Endothelial cell (in vitro differentiated cells): ENCODE measurements around the gene SP9. TPM values are rescaled to one million over a fixed set of nuclear protein-coding genes. Genes with fewer than 3 reads are reported as not detected.

Experiments
- DNase-seq: peaks from one replicate; pipeline ENCODE4 v3.0.0; 2021; ENCODE audit warnings: low spot score
- H3K27ac Mint-ChIP-seq: one replicate; pipeline ENCODE4 v1.8.0; 2021; ENCODE audit warnings: mixed read lengths, inconsistent platforms; ENCODE audit not compliant: unreplicated experiment
- H3K27me3 Mint-ChIP-seq: one replicate; pipeline ENCODE4 v1.8.0; 2021; ENCODE audit warnings: mild to moderate bottlenecking, moderate library complexity, mixed read lengths, inconsistent platforms; ENCODE audit not compliant: unreplicated experiment
- H3K36me3 Mint-ChIP-seq: one replicate; pipeline ENCODE4 v1.8.0; 2021; ENCODE audit warnings: mild to moderate bottlenecking, low read depth, mixed read lengths, inconsistent platforms; ENCODE audit not compliant: unreplicated experiment
- H3K4me1 Mint-ChIP-seq: one replicate; pipeline ENCODE4 v1.8.0; 2021; ENCODE audit warnings: mild to moderate bottlenecking, mixed read lengths, inconsistent platforms; ENCODE audit not compliant: unreplicated experiment
- H3K4me3 Mint-ChIP-seq: one replicate; pipeline ENCODE4 v1.8.0; 2021; ENCODE audit warnings: mild to moderate bottlenecking, mixed read lengths, inconsistent platforms; ENCODE audit not compliant: unreplicated experiment
- H3K9me3 Mint-ChIP-seq: one replicate; pipeline ENCODE4 v1.8.0; 2021; ENCODE audit warnings: mixed read lengths, inconsistent platforms; ENCODE audit not compliant: unreplicated experiment
- total RNA-seq: library from RNA; stranded (reverse); fragmentation: NEBNext Ultra II Directional; extraction: Animal tissue kit (Norgen Biotek cat#: 25700); gene quantifications from one replicate; pipeline ENCODE4 v1.2.1, GENCODE V29; 2021; ENCODE audit not compliant: unreplicated experiment
- TF ChIP-seq, protein P1 (sequence below): fragments of 200-600 bp; sonication (generic); IDR thresholded peaks from one replicate; pipeline ENCODE4 v1.5.0; 2021; ENCODE audit warnings: antibody characterized with exemption; ENCODE audit not compliant: unreplicated experiment

SP9 gene
- total RNA-seq, 1 donor from 2014 or later = 0.31 TPM

DNA sequence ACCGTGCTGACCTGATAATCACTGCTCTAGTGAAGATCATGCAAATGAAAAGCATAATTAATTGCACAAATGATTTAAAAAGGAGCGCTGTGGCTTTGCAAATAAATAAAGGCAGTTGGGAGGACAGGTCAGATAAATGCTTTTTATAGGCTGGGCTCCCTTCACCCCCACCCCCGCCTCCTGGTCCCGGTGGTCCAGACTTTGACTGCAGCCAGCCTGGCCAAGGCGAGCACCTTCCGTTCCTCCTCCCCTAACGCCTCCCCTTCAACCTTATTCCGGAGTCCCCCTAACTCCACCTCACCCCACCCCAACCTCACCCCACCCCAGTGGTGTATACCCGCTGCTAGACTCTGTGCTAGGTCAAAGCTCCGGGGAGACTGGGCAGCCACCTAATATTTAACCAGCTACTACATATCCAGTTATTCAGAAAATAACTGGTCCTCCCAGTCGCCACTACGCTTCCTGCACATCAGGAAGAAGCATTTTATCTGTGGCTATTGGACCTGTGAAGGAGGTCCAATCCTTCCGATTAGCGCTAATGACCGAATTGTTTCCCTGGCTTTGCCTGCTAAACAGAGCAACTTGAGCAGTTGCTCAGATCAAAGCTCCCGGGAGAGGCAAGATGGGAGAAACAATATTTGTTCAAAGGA, 3.7 kb upstream of the SP9 start:
- H3K4me3 Mint-ChIP-seq = no peak overlapping the region
- H3K27me3 Mint-ChIP-seq = peaks cover 30% of the 10 kb centered on the region
- no peaks in the 10 kb centered on the region for H3K9me3 Mint-ChIP-seq
- DNase-seq = peak; percentile 12
- H3K27ac Mint-ChIP-seq = no peak overlapping the region
- peaks cover 6% of the 10 kb centered on the region for H3K36me3 Mint-ChIP-seq
- TF ChIP-seq, protein P1, sequence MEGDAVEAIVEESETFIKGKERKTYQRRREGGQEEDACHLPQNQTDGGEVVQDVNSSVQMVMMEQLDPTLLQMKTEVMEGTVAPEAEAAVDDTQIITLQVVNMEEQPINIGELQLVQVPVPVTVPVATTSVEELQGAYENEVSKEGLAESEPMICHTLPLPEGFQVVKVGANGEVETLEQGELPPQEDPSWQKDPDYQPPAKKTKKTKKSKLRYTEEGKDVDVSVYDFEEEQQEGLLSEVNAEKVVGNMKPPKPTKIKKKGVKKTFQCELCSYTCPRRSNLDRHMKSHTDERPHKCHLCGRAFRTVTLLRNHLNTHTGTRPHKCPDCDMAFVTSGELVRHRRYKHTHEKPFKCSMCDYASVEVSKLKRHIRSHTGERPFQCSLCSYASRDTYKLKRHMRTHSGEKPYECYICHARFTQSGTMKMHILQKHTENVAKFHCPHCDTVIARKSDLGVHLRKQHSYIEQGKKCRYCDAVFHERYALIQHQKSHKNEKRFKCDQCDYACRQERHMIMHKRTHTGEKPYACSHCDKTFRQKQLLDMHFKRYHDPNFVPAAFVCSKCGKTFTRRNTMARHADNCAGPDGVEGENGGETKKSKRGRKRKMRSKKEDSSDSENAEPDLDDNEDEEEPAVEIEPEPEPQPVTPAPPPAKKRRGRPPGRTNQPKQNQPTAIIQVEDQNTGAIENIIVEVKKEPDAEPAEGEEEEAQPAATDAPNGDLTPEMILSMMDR = no peak
- H3K4me1 Mint-ChIP-seq = peaks cover 51% of the 10 kb centered on the region

DNA sequence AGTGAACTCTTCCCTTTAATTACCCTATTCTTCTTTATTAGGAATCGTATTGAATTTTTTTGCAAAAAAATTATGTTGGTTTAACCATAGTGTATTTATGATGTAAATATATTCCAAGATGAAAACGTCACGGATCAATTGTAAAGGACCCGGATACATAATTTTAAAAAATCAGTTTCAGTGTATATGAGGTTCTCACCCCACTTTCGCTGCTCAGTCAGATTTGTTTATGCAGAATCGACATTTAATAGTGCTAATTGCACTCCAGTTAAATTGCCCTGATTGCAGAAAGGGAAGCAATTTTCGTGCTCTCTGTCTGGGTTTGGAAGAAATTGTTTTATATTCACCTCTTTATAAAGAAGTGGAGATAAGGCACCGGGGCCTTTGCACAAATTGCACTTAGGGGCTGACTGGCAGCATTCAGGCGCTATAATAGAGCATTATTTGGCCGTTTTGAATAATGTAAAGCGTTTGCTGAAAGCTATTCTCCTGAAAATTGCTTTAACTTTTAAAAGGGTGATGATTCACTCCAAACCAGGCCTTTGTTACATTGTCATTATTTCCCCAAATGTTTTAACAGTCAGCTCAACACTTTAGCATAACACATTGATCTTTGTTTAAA, 3.0 kb upstream of the SP9 start:
- Mint-ChIP-seq H3K27ac (no peak overlapping the region), H3K4me1 (peaks cover 51% of the 10 kb centered on the region), H3K4me3 (no peak overlapping the region), H3K9me3 (no peaks in the 10 kb centered on the region), H3K36me3 (peaks cover 6% of the 10 kb centered on the region), H3K27me3 (peaks cover 30% of the 10 kb centered on the region)
- TF ChIP-seq, protein P1 = no peak
- no peak for DNase-seq

DNA sequence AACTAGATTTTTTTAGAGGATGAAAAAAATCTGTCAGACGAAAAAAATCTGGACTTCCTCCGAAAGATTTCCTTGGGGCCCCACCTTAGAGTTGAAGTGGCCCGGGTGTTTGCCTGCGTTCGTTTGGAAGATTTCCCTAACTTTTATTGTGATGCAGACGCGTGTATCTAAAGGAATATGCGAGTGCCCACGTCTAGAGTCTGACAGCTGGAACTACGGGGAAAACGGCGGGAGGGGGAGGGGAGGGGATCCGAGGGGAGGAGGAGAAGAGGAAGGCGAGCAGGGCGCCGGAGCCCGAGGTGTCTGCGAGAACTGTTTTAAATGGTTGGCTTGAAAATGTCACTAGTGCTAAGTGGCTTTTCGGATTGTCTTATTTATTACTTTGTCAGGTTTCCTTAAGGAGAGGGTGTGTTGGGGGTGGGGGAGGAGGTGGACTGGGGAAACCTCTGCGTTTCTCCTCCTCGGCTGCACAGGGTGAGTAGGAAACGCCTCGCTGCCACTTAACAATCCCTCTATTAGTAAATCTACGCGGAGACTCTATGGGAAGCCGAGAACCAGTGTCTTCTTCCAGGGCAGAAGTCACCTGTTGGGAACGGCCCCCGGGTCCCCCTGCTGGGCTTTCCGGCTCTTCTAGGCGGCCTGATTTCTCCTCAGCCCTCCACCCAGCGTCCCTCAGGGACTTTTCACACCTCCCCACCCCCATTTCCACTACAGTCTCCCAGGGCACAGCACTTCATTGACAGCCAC, 2.4 kb upstream of the SP9 start:
- H3K27ac Mint-ChIP-seq = no peak overlapping the region
- H3K4me3 Mint-ChIP-seq = peak overlapping the region; percentile 81
- TF ChIP-seq, protein P1 = no peak
- H3K27me3 Mint-ChIP-seq = peaks cover 28% of the 10 kb centered on the region
- peaks cover 3% of the 10 kb centered on the region for H3K36me3 Mint-ChIP-seq
- peak; percentile 42 for DNase-seq
- no peaks in the 10 kb centered on the region for H3K9me3 Mint-ChIP-seq
- H3K4me1 Mint-ChIP-seq = peaks cover 45% of the 10 kb centered on the region

DNA sequence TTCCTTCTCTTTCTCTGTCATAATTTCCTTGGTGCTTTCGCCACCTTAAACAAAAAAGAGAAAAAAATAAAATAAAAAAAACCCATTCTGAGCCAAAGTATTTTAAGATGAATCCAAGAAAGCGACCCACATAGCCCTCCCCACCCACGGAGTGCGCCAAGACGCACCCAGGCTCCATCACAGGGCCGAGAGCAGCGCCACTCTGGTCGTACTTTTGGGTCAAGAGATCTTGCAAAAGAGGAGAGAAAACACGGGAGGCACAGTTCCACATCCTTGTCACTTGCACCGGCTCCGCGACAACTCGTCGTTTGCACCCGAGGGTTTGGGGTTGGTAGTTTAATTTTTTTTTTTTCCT, 1.8 kb upstream of the SP9 start:
- peaks cover 32% of the 10 kb centered on the region for H3K27me3 Mint-ChIP-seq
- H3K36me3 Mint-ChIP-seq = peaks cover 8% of the 10 kb centered on the region
- TF ChIP-seq, protein P1 = no peak
- peaks cover 43% of the 10 kb centered on the region for H3K4me1 Mint-ChIP-seq
- DNase-seq = no peak
- peak overlapping the region; percentile 81 for H3K4me3 Mint-ChIP-seq
- no peak overlapping the region for H3K27ac Mint-ChIP-seq
- H3K9me3 Mint-ChIP-seq = no peaks in the 10 kb centered on the region
